CD4-positive, alpha-beta T cell treated with Interleukin-10 for 1 hour (primary cell): ENCODE data around the gene SHISA5.
"Not testable (repeated sequence)": the region's sequence is repeated elsewhere in the genome, so short reads cannot be mapped to it uniquely, and the experiment has no call there.

Source experiments
- DNase-seq: peaks from one replicate; pipeline ENCODE4 v3.0.0-alpha.2; 2020

SHISA5 gene

GRCh38 chr3:48504051-48504946 lies at the start of gene SHISA5:
TSS of gene SHISA5 (minus strand) at chr3:48504174. CDS start at chr3:48504094, 80 bp downstream.
- DNase-seq = peak; percentile 67

- no peak for DNase-seq
Measured at GRCh38 chr3:48553361-48553760, 49.4 kb upstream of the SHISA5 start.

DNA sequence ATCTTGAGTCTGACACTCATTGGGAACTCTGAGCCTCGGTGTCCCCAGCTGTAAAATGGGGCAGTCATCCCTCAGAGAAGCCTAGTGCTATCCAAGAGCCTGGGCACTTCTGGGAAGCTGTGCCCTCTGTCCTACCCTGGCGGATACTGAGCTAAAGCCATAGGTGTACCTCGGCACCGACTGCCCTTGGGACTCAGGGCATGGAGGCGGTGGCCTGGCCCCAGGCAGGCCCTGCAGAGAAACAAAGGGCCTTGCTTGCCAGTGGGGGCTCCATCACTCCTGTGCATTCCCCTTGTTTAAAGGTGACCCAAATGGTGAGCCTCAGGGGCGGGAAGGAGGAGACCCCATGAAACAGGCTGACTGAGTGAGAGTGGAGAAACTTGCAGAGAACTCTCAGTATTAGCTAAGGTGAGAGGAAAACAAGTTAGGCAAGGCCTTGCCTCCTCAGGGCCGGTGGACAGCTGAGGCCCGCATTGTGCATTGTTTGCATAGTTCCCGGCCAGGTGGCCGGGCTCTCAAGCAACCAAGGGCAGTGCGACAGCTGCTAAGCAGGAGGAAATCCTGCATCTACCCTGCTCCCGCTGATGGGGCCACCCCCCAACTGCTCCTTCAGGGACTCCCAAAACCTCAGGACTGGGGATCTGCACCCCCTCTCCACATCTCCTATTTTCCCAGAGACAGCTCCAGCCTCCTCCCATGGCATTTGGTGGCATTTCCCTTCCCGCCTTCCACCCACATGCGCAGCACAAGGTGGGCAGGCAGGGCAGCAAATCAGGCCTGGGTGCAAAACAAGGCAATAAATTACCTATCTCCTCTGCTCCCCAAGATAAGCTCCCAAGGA lies 48.4 kb upstream of the SHISA5 start:
- DNase-seq = no peak

- DNase-seq = not testable (repeated sequence)
Measured at GRCh38 chr3:48551651-48552050, 47.7 kb upstream of the SHISA5 start.

DNA sequence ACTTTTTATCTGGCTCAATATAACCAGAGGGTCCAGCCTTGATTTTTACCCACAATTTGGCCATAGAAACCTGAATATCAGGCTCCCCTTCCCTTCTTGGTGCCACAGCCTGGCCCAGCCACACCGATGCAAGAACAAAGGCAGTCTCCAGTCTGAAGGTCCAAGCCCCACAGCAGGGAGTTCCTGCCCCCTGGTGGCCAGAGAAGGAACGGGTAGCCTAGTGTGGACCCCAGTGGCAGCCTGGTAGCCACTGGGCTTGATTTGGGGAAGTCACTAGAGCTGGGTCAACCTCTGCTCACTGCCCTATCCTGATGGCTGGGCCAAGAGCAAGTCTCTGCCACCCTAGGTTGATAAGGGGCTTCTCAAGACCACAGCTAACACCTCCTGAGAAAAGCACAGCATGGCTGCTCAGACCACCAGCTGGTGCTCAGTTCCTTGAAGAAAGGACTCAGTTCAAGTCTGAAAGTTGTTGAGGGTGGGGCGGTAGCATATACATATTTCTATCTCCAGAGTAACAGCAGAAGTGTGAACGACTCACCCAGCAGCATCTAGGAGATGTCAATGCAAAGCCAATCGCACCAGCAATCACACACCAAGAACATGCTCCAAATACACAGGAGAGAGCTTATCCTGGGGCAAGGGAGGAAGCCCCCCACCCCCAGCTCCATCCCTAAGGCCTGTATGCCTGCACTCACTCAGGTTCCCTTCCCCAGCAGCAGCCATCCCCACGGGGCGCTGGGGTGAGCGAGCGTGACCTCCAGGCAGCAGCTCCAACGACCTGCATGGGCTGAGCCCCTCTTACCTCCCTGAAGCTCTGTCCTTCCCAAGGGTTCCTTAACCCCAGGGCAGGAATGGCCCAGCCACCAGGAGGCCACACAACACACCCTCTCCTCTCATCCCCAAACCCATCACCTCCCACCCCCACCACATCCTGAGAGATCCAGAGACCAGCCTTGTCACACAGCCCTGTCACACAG lies 45.0 kb upstream of the SHISA5 start:
- peak; percentile 87 for DNase-seq

DNA sequence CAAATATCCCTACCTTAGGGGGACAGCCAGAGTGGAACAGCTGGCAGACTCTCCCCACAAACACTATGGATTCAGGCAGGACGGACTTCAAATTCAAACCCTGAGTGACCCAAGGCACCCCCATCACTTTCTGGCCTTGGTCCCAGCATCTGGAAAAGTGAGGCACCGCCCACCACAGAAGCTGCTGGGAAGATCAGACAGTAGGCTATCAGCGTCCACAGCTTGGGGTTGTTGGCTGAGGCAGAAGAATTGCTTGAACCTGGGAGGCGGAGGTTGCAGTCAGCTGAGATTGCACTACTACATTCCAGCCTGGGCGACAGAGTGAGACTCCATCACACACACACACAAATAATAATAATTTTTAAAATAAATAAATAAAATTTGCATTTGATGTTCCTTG lies 44.2 kb upstream of the SHISA5 start:
- DNase-seq = no peak

DNA sequence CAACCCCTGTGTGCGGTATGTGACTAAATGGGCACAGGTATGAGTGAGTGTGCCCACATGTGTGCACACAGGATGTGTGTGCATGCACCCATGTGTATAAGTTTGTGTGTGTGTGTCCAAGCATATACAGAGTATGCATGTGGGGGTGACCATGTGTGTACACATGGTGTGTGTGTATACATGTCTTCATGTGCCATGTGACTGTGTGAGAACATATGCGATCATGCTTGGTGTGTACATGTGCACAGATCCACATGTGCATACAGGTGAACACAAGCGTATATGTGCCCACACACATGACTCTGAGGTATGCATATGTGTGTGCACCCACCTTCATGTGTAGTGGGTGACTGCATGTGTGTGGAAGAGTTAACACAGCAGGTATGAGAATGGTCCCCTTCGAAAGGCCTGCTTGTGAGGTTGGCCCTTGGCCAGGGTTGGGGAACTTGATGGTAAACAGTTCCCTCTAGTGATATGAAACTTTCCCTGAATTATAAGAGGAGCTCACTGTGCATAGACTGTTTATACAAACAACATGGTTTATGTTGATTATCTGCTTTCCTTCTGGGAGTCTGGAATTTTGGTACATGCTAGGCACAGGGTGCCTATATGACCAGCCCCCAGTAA lies 42.3 kb upstream of the SHISA5 start:
- peak; percentile 22 for DNase-seq

GRCh38 chr3:48544141-48544540 lies 40.2 kb upstream of the SHISA5 start:
- DNase-seq = no peak

DNA sequence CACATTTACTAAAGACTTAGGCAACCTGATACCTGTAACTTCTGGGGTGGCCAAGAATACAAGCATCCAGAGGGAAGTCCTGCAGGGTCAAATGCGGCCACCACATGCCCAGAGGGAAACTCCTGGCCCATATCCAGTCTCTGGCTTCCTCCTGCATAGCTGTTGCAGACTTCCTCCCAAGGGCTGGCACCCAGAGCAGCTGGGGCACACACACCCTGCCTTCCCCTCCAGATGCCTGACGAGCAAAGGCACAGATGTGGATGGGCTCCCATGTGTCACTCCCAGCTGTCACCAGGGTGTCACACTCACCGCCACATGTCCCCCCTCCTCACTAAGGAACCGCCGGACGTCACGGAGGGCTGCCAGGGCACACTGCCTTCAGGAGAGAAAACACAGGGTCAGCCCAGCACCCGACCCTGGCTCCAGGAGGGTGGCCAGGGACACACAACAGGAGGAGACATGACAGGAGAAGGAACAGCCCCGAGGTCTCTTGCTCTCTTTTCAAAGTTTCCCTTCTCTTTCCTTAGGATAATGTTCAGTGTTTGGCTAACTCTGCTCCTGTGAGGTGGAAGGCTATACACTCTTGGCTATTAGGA lies 39.4 kb upstream of the SHISA5 start:
- no peak for DNase-seq

GRCh38 chr3:48538451-48538850 lies 34.5 kb upstream of the SHISA5 start:
- DNase-seq = no peak

GRCh38 chr3:48536785-48537184 lies 32.8 kb upstream of the SHISA5 start:
- DNase-seq = no peak

DNA sequence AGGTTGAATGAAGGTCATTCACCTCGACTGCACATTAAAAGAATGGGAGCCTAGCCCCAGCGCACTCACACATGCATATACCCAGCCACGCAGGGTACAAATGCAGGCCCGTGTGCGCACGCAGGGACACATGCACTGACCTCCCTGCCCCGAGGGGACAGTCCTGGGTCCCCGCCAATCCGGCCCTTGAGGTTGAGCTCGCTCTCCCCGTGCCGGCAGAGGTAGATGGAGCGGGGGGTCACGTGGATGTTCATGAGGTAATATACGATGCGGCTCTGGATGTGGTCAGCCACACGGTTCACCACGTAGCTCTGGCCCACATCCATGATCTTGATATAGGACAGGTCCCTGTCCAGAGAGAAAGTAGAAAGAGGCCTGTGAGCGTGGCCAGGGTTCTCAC lies 32.1 kb upstream of the SHISA5 start:
- DNase-seq = no peak

DNA sequence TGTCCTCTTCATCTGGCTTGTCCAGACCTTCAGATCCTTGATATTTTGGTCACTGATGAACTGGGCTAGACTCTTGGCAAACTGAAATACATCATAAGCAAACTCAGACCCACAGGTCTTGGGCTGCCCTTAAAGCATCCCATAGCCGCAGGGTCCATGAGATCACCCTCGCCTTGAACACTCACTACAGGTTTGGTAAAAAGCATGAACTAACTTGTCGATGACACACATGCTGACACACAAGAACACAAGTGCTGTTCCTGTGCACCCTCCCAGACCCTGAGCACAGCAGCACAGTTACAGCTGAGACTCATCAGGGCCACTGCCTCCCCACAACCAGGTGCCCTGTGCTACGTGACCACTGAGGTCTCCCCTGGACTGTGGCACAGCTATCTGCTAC lies 31.6 kb upstream of the SHISA5 start:
- DNase-seq = no peak

DNA sequence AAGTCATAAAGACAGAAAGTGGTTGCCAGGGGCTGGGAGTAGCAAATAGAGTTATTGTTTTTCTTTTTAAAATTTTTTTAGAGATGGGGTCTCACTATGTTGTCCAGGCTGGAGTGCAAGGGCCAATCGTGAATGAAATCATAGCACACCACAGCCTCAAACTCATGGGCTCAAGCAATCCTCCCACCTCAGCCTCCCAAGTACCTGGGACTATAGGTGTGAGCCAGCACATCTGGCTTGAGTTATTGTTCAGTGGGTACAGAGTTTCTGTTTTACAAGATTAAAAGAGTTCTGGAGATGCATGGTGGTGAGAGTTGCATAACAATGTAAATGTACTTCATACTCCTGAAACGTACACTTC lies 29.0 kb upstream of the SHISA5 start:
- DNase-seq = no peak

DNA sequence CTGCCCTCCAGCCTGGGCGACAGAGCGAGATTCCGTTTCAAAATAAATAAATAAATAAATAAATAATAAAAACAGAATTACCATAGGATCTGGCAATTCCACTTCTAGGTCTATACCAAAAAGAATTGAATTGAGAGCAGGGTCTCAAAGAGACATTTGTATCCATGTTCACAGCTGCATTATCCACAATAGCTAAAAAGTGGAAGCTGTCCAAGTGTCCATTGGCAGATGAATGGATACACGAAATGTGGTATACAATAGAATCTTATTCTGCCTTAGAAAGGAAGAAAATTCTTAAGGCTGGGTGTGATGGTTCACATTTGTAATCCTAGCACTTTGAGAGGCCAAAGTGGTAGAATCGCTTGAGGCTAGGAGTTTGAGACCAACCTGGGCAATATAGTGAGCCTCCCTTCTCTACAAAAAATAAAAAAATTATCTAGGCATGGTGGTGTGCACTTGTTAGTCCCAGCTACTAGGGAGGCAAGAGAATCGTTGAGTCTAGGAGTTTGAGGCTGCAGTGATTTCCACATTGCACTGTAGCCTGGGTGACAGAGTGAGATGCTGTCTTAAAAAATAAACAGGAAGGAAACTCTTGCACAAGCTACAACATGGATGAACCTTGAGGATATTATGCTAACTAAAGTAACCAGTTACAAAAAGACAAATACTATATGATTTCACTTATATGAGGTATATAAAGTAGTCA lies 28.4 kb upstream of the SHISA5 start:
- no peak for DNase-seq

GRCh38 chr3:48530701-48531100 lies 26.7 kb upstream of the SHISA5 start:
- not testable (repeated sequence) for DNase-seq

- no peak for DNase-seq
Measured at GRCh38 chr3:48528754-48529153, 24.8 kb upstream of the SHISA5 start.

DNA sequence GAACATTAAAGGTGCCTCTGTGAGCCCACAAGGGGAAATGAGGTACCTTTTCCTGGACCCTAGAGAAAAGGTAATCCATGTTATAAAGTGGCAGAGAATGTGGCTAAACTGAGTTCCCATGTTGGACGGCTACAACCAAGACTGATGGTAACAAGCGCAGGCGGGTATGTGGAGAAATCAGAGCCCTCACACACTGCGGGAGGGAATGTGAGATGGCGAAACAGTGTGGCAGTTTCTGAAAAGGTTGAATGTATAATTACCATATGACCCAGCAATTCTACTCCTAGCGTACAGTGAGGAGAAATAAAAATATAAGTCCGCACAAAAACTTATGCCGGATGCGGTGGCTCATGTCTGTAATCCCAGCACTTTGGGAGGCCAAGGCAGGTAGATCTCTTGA lies 24.1 kb upstream of the SHISA5 start:
- no peak for DNase-seq

GRCh38 chr3:48524970-48525369 lies 21.0 kb upstream of the SHISA5 start:
- no peak for DNase-seq

DNA sequence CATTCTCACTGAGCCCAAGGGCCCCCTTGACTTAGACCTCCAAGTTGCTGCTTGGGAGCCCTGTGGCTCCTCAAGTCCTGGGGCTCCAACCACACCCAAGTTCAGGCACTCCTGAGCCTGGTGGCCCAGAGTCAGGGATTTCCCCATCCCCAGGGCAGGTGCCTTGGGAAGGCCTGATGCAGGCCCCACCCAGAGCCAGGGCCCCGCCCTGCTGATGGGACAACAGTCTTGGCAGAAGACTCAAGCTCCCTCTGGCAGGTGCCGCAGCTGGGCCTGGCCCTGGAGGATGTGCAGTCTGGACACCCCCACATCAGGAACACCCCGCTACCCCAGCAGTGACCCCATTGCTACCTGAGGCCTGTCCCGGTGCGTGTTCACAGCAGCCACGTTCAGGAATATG lies 17.7 kb upstream of the SHISA5 start:
- DNase-seq = no peak

DNA sequence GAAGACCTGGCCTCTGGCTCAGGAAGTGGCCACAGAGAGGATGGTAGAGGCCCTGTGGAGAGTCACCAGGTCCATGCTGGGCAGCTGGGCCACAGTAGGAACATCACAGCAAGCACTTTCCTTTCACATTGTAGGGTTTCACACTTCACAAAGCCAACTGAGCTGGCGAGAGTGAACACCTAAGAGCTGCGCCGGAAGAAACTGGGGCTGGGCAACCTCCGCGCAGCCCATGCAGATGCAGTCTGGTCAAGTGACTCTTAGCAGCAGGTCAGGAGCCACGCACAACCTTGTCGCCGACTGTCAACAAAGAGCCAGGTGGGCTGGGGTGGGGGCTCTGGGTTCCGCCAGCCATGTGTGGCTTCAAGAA lies 15.3 kb upstream of the SHISA5 start:
- DNase-seq = no peak
